Neural progenitor cell (in vitro differentiated cells): ENCODE results near the gene SLC27A3. TPM values are rescaled to one million over a fixed set of nuclear protein-coding genes. Genes with fewer than 3 reads are reported as not detected.

Experiments used
- DNase-seq: peaks from one replicate; pipeline ENCODE4 v3.0.0-alpha.2; 2016; ENCODE audit warnings: low spot score
- H2AFZ ChIP-seq: fragments of 200-600 bp; sonication (generic); replicated peaks from 2 replicates; pipeline ENCODE4 v1.6.1; 2016; ENCODE audit warnings: antibody characterized with exemption
- H3F3A ChIP-seq: fragments of 200-600 bp; sonication (generic); 2 replicates; pipeline ENCODE4 v1.6.1; 2016; ENCODE audit warnings: antibody characterized with exemption, low read depth
- H3K27ac ChIP-seq: fragments of 200-600 bp; sonication (generic); 2 replicates; pipeline ENCODE4 v1.5.1; 2016; ENCODE audit warnings: mild to moderate bottlenecking
- H3K27me3 ChIP-seq: fragments of 200-600 bp; sonication (generic); 2 replicates; pipeline ENCODE4 v1.6.1; 2016; ENCODE audit warnings: mild to moderate bottlenecking, moderate library complexity
- H3K36me3 ChIP-seq: fragments of 200-600 bp; sonication (generic); 2 replicates; pipeline ENCODE4 v1.5.1; 2016
- H3K4me1 ChIP-seq: fragments of 200-600 bp; sonication (generic); 2 replicates; pipeline ENCODE4 v1.6.1; 2016; ENCODE audit warnings: mixed run types
- H3K4me2 ChIP-seq: fragments of 200-600 bp; sonication (generic); 2 replicates; pipeline ENCODE4 v1.6.1; 2016
- H3K4me3 ChIP-seq: fragments of 200-600 bp; sonication (generic); 2 replicates; pipeline ENCODE4 v1.5.1; 2016
- H3K79me2 ChIP-seq: fragments of 200-600 bp; sonication (generic); 2 replicates; pipeline ENCODE4 v1.6.1; 2016; ENCODE audit warnings: low read depth
- H3K9ac ChIP-seq: fragments of 200-600 bp; sonication (generic); 2 replicates; pipeline ENCODE4 v1.6.1; 2016
- H3K9me3 ChIP-seq: fragments of 200-600 bp; sonication (generic); 2 replicates; pipeline ENCODE4 v1.5.1; 2016; ENCODE audit warnings: low read depth
- H4K20me1 ChIP-seq: fragments of 200-600 bp; sonication (generic); 2 replicates; pipeline ENCODE4 v1.6.1; 2016; ENCODE audit warnings: low read depth
- H3K27ac Mint-ChIP-seq: 3 replicates; pipeline ENCODE4 v1.8.0; 2021; ENCODE audit warnings: mixed read lengths
- H3K27me3 Mint-ChIP-seq: 2 replicates; pipeline ENCODE4 v1.8.0; 2022; ENCODE audit warnings: low read depth, mild to moderate bottlenecking, inconsistent platforms, moderate library complexity, mixed read lengths; ENCODE audit not compliant: insufficient read depth
- H3K36me3 Mint-ChIP-seq: 3 replicates; pipeline ENCODE4 v1.8.0; 2021; ENCODE audit warnings: mixed read lengths
- H3K4me1 Mint-ChIP-seq: 3 replicates; pipeline ENCODE4 v1.8.0; 2021; ENCODE audit warnings: mixed read lengths
- H3K4me3 Mint-ChIP-seq: 3 replicates; pipeline ENCODE4 v1.8.0; 2021; ENCODE audit warnings: mild to moderate bottlenecking, moderate library complexity, mixed read lengths
- H3K9me3 Mint-ChIP-seq: 3 replicates; pipeline ENCODE4 v1.8.0; 2020; ENCODE audit warnings: mixed read lengths
- EZH2 ChIP-seq: fragments of 200-600 bp; sonication (generic); IDR thresholded peaks from 2 replicates; pipeline ENCODE4 v1.6.1; 2017; ENCODE audit warnings: antibody characterized with exemption, mild to moderate bottlenecking, moderate library complexity
- EZH2phosphoT487 ChIP-seq: fragments of 200-600 bp; sonication (generic); IDR thresholded peaks from 2 replicates; pipeline ENCODE4 v1.6.1; 2017; ENCODE audit warnings: antibody characterized with exemption
- total RNA-seq: library from RNA; depleted of rRNA; stranded (reverse); fragments of >200 nt; gene quantifications from 2 replicates; pipeline ENCODE4 v1.2.3, GENCODE V29; 2015; ENCODE audit warnings: low replicate concordance
- TF ChIP-seq, protein P1 (sequence below): fragments of 200-600 bp; sonication (generic); IDR thresholded peaks from 2 replicates; pipeline ENCODE4 v1.5.1; 2017; ENCODE audit warnings: antibody characterized with exemption, mild to moderate bottlenecking

SLC27A3 gene
- total RNA-seq, 1 donor from 2014 or later: 10.1 TPM

DNA sequence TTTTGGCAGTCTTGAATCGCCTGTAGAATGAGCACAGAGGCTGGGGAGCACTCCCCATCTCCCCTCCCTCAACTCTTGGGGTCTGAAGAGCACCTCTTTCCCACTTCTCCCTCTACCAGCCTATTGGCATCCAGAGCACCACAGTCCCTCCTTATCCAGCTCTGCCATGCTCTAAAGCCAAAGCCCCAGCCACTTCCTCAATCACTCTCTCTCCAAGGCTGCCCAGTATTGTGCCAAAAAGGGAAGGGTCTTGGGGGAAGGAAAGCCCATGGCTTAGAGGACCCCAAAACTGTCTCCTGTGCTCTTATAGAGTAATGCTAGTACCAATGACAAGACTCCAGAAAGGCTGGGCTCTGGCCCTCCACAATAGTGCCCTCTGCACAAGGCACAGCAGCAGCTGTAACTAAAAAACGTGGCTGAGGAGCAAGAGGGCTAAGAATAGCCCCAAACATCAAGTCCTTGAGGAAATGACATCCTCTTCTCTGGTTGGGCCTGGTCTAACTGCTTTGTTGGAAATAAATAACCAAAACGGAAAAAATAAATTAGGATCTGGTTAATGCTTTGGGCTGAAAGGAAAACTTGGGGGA lies 28.4 kb downstream of the SLC27A3 start:
- no peak overlapping the region for H3K4me3 Mint-ChIP-seq

DNA sequence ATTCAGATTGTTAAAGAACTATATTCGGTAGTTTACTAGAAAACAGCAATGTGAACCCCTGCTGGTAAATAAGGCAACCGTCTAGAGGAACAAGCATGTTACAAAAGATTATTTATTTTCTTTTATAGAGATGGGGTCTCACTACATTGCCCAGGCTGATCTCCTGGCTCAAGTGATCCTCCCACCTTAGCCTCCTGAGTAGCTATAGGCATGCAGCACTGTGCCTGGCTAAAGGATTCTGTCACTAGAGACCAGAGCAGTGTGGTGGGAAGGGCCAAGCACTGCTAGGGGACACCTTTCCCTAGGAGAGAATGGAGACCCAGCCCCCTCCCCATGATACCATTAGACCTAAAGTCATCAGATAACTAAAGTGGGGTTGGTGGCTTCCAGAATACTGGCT lies 28.9 kb downstream of the SLC27A3 start:
- Histone ChIP-seq H3K4me3 (no peak overlapping the region), H4K20me1 (peaks cover 12% of the 10 kb centered on the region), H3K4me2 (no peak overlapping the region), H3K27me3 (no peaks in the 10 kb centered on the region), H3K79me2 (no peaks in the 10 kb centered on the region), H3K9me3 (no peaks in the 10 kb centered on the region), H3K9ac (no peak overlapping the region), H3K36me3 (no peaks in the 10 kb centered on the region), H2AFZ (no peak overlapping the region), H3K4me1 (no peaks in the 10 kb centered on the region), H3K27ac (no peak overlapping the region), H3F3A (peaks cover 4% of the 10 kb centered on the region)
- no peak for DNase-seq
- Mint-ChIP-seq H3K27ac (no peak overlapping the region), H3K27me3 (peaks cover 8% of the 10 kb centered on the region), H3K4me1 (peaks cover 11% of the 10 kb centered on the region), H3K9me3 (no peaks in the 10 kb centered on the region), H3K4me3 (no peak overlapping the region), H3K36me3 (peaks cover 22% of the 10 kb centered on the region)
- TF ChIP-seq EZH2phosphoT487: no peak
- TF ChIP-seq, protein P1, sequence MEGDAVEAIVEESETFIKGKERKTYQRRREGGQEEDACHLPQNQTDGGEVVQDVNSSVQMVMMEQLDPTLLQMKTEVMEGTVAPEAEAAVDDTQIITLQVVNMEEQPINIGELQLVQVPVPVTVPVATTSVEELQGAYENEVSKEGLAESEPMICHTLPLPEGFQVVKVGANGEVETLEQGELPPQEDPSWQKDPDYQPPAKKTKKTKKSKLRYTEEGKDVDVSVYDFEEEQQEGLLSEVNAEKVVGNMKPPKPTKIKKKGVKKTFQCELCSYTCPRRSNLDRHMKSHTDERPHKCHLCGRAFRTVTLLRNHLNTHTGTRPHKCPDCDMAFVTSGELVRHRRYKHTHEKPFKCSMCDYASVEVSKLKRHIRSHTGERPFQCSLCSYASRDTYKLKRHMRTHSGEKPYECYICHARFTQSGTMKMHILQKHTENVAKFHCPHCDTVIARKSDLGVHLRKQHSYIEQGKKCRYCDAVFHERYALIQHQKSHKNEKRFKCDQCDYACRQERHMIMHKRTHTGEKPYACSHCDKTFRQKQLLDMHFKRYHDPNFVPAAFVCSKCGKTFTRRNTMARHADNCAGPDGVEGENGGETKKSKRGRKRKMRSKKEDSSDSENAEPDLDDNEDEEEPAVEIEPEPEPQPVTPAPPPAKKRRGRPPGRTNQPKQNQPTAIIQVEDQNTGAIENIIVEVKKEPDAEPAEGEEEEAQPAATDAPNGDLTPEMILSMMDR: no peak
- TF ChIP-seq EZH2: no peak

More for the DNA sequence above, 28.4 kb downstream of the SLC27A3 start:
- H3K9me3 Mint-ChIP-seq: no peaks in the 10 kb centered on the region
- Histone ChIP-seq H3F3A (peaks cover 7% of the 10 kb centered on the region), H3K4me2 (no peak overlapping the region), H3K9ac (no peak overlapping the region), H3K4me3 (no peak overlapping the region), H2AFZ (no peak overlapping the region), H3K9me3 (no peaks in the 10 kb centered on the region), H4K20me1 (peaks cover 12% of the 10 kb centered on the region), H3K27ac (no peak overlapping the region), H3K79me2 (no peaks in the 10 kb centered on the region), H3K27me3 (no peaks in the 10 kb centered on the region), H3K4me1 (no peaks in the 10 kb centered on the region), H3K36me3 (no peaks in the 10 kb centered on the region)
- no peak for TF ChIP-seq EZH2phosphoT487
- TF ChIP-seq, protein P1: no peak
- no peak for TF ChIP-seq EZH2
- peaks cover 11% of the 10 kb centered on the region for H3K4me1 Mint-ChIP-seq
- peaks cover 4% of the 10 kb centered on the region for H3K27me3 Mint-ChIP-seq
- H3K36me3 Mint-ChIP-seq: peaks cover 18% of the 10 kb centered on the region
- no peak for DNase-seq
- peak overlapping the region; percentile 6 for H3K27ac Mint-ChIP-seq

DNA sequence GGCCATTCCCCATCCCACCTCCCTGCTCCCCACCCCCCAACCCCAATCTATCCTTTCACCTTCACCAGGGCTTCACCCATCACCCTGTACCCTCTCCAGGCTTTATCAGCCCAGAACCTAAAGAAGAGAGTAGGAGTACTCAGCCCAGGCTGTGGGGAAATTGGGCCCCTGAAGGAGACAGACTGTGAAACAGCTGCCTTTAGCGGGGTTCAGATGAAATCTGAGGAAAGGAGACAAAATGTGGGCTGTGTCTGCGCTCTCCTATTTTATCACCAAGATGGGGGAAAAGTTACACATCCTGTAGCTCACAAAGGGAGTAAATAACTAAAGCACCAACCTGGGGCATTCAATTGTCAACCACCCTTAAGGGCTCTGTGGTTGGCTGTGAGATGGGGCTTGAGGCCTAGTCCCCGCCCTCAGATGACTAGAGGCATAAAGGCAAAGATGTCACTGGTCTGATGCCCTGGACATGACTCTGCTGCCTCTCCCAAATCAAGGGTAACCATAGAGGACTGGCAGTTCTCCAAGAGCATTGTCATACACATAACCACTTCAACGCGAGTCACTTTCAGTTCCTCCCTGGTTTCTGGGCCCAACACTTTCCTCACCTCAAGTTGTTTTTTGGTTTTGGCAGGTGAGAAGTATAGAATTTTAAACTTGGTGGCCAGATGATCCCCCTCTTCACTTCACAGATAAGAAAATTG lies 30.0 kb downstream of the SLC27A3 start:
- H3K9me3 Mint-ChIP-seq: no peaks in the 10 kb centered on the region
- no peak overlapping the region for H3K9ac ChIP-seq
- no peak overlapping the region for H3K27ac ChIP-seq
- H3K27ac Mint-ChIP-seq: no peak overlapping the region
- H3K36me3 Mint-ChIP-seq: peaks cover 28% of the 10 kb centered on the region
- H3K27me3 Mint-ChIP-seq: peaks cover 8% of the 10 kb centered on the region
- no peak for DNase-seq
- no peak overlapping the region for H3K4me3 Mint-ChIP-seq
- H3K4me3 ChIP-seq: no peak overlapping the region
- H4K20me1 ChIP-seq: peaks cover 12% of the 10 kb centered on the region
- peaks cover 11% of the 10 kb centered on the region for H3K4me1 Mint-ChIP-seq
- H2AFZ ChIP-seq: no peak overlapping the region
- no peaks in the 10 kb centered on the region for H3K9me3 ChIP-seq
- no peak overlapping the region for H3K4me2 ChIP-seq
- H3K27me3 ChIP-seq: no peaks in the 10 kb centered on the region
- no peaks in the 10 kb centered on the region for H3K79me2 ChIP-seq
- TF ChIP-seq EZH2: no peak
- TF ChIP-seq, protein P1: no peak
- H3K4me1 ChIP-seq: no peaks in the 10 kb centered on the region
- peaks cover 4% of the 10 kb centered on the region for H3F3A ChIP-seq
- no peaks in the 10 kb centered on the region for H3K36me3 ChIP-seq
